Pancreas (tissue), 10 donors: ENCODE data around the gene CD93. TPM values are rescaled to one million over a fixed set of nuclear protein-coding genes. Genes with fewer than 3 reads are reported as not detected.

ENCODE experiments used
- ATAC-seq, 4 donors: fragments of 200-7000 bp; cut with Tn5 transposase; one replicate each; pipeline versions ENCODE4 v1.8.0 to v1.9.1; 2020; ENCODE audit warnings: mild to moderate bottlenecking in 4 of 4, moderate library complexity in 4 of 4
- DNase-seq, 6 donors: peaks; one replicate each; pipeline ENCODE4 v3.0.0-alpha.2; 2020
- FAIRE-seq: peaks from 2 replicates; lab custom pipeline; 2012; peaks lifted over from hg19 to GRCh38; lab: Jason Lieb, UNC
- H3K27ac ChIP-seq, 4 donors: fragments of 200-600 bp; sonication (generic); 1 replicate in 3 of 4; 2 replicates in 1 of 4; pipeline versions ENCODE4 v1.5.0 to v1.8.0; 2020
- H3K27me3 ChIP-seq, 4 donors: fragments of 200-600 bp; one replicate each; pipeline ENCODE4 v1.8.0; 2021
- H3K36me3 ChIP-seq, 3 donors: fragments of 200-600 bp; sonication (generic) in 1 of 3; one replicate each; pipeline versions ENCODE4 v1.5.0 to v1.8.0; 2020 to 2021
- H3K4me1 ChIP-seq, 3 donors: fragments of 200-600 bp; one replicate each; pipeline ENCODE4 v1.8.0; 2021
- H3K4me3 ChIP-seq, 4 donors: fragments of 200-600 bp; sonication (generic) in 2 of 4; one replicate each; pipeline versions ENCODE4 v1.5.0 to v1.8.0; 2020 to 2021
- H3K9me3 ChIP-seq, 4 donors: fragments of 200-600 bp; one replicate each; pipeline ENCODE4 v1.8.0; 2021
- CTCF ChIP-seq, 4 donors: fragments of 200-600 bp; sonication (generic) in 3 of 4; IDR thresholded peaks; one replicate each; pipeline versions ENCODE4 v1.5.0 to v1.8.0; 2021; ENCODE audit warnings: antibody characterized with exemption in 4 of 4
- WGBS, 2 donors: extraction: QIAGEN DNeasy Blood & Tissue Kit; methylation state at CpG; one replicate each; pipeline ENCODE4 v1.1.7; 2013; 5-methylcytosine and 5-hydroxymethylcytosine counted together
- intact Hi-C, 3 donors: fragments of 100-400 bp; cut with DNase I; formaldehyde crosslinking; loops; one replicate each; pipeline versions ENCODE4 v1.11.1 to v1.14.2; 2022
- polyA plus RNA-seq, 2 donors: library from polyadenylated mRNA; stranded (reverse); fragments of 200-250 nt; gene quantifications; one replicate each; pipeline ENCODE4 v1.2.3, GENCODE V29; 2013
- total RNA-seq, 6 donors: library from RNA; stranded (reverse); fragmentation: NEBNext Ultra II Directional in 4 of 6; extraction: Animal tissue kit (Norgen Biotek cat#: 25700) in 4 of 6; gene quantifications; one replicate each; pipeline versions ENCODE4 v1.2.1 to v1.2.4, GENCODE V29; 2021 to 2023
- donor health status: healthy with polysubstance abuse.
- donor health status: DM: no; HTN: no; CAD: no; lungs with moderate emphysema.
- donor health status: DM: no; HTN: no; CAD: no.
- donor health status: control.
- donor health status: control.
- donor health status: Bipolar disorder and iron deficiency.
- donor health status: DM: yes; HTN: yes; CAD: no.
- donor health status: DM: no; HTN: no; CAD: no.
- donor health status: DM: no; HTN: no; CAD: no.
- donor health status: DM: yes; HTN: yes; CAD: no.

Gene CD93
- total RNA-seq (10 to 100 TPM in 2 of 6 donors, 1 to 10 TPM in 4; 4.5 to 18.2 (median 8.5) TPM), polyA plus RNA-seq (1 to 10 TPM; 2.8 to 3.6 TPM)

- Histone ChIP-seq H3K27me3 (no peaks in the 10 kb centered on the region), H3K4me1 (no peaks in the 10 kb centered on the region), H3K9me3 (no peaks in the 10 kb centered on the region), H3K4me3 (peak within 1 kb of the TSS in 2 of 4 donors; percentile 8 to 33), H3K36me3 (no peaks in the 10 kb centered on the region), H3K27ac (peak within 1 kb of the TSS in 3 of 4 donors; percentile 28 to 83 (median 55))
- WGBS, 2 donors: 64 to 65% methylated on average over 28 of the region's 28 CpGs
- intact Hi-C loops: no loop called here
- FAIRE-seq (no peak), DNase-seq (peak in 1 of 6 donors; percentile 64), ATAC-seq (peak in 3 of 4 donors; percentile 18 to 37 (median 28))
- TF ChIP-seq CTCF (IDR thresholded peaks at IDR 0.05): no peak
Measured at GRCh38 chr20:23086056-23086566, at the start of gene CD93. TSS of gene CD93 (minus strand) at chr20:23086324. CDS start at chr20:23086192, 132 bp downstream.

- no peak overlapping the region for H3K27ac ChIP-seq
- TF ChIP-seq CTCF (IDR thresholded peaks at IDR 0.05): no peak
Measured at GRCh38 chr20:23133560-23133998, 47.5 kb upstream of the CD93 start.

GRCh38 chr20:23132930-23133559 is 46.9 kb upstream of the CD93 start:
- ATAC-seq (peak in 2 of 4 donors; percentile 22 to 45), FAIRE-seq (no peak), DNase-seq (peak in 1 of 6 donors; percentile 27)
- H3K27me3 ChIP-seq: no peaks in the 10 kb centered on the region
- no peaks in the 10 kb centered on the region for H3K9me3 ChIP-seq
- no peaks in the 10 kb centered on the region for H3K36me3 ChIP-seq
- H3K4me1 ChIP-seq: no peaks in the 10 kb centered on the region
- intact Hi-C loops: loop anchor here in 1 of 3 donors (10.0 kb wide), 1 partner anchor 58 kb away; no protein-coding TSS in a partner anchor
- 71% methylated on average over 7 of the region's 7 CpGs for WGBS, 2 donors
- H3K4me3 ChIP-seq: no peak overlapping the region
- TF ChIP-seq CTCF (IDR thresholded peaks at IDR 0.05): no peak
- no peak overlapping the region for H3K27ac ChIP-seq

More at GRCh38 chr20:23133560-23133998, 47.5 kb upstream of the CD93 start:
- DNase-seq (no peak), FAIRE-seq (no peak), ATAC-seq (no peak)
- intact Hi-C loops: loop anchor here in 1 of 3 donors (10.0 kb wide), 1 partner anchor 59 kb away; no protein-coding TSS in a partner anchor
- Histone ChIP-seq H3K36me3 (no peaks in the 10 kb centered on the region), H3K4me3 (no peak overlapping the region), H3K9me3 (no peaks in the 10 kb centered on the region), H3K27me3 (no peaks in the 10 kb centered on the region), H3K4me1 (no peaks in the 10 kb centered on the region)
- WGBS, 2 donors: 87 to 90% methylated on average over 8 of the region's 8 CpGs

GRCh38 chr20:23132293-23132929 is 46.3 kb upstream of the CD93 start:
- Histone ChIP-seq H3K36me3 (no peaks in the 10 kb centered on the region), H3K9me3 (no peaks in the 10 kb centered on the region), H3K4me3 (no peak overlapping the region), H3K4me1 (no peaks in the 10 kb centered on the region), H3K27ac (no peak overlapping the region), H3K27me3 (no peaks in the 10 kb centered on the region)
- DNase-seq: peak in 1 of 6 donors; percentile 44
- intact Hi-C loops: loop anchor here in 1 of 3 donors (10.0 kb wide), 1 partner anchor 58 kb away; no protein-coding TSS in a partner anchor
- TF ChIP-seq CTCF (IDR thresholded peaks at IDR 0.05): no peak
- no peak for ATAC-seq
- FAIRE-seq: no peak
- WGBS, 2 donors: 74 to 78% methylated on average over 14 of the region's 14 CpGs
